Endothelial cell (in vitro differentiated cells): ENCODE results near the gene DAB2. TPM values are rescaled to one million over a fixed set of nuclear protein-coding genes. Genes with fewer than 3 reads are reported as not detected.
"Not testable (repeated sequence)": the region's sequence is repeated elsewhere in the genome, so short reads cannot be mapped to it uniquely, and the experiment has no call there.

ENCODE experiments used
- DNase-seq: peaks from one replicate; pipeline ENCODE4 v3.0.0; 2021; ENCODE audit warnings: low spot score
- H3K27ac Mint-ChIP-seq: one replicate; pipeline ENCODE4 v1.8.0; 2021; ENCODE audit warnings: mixed read lengths, inconsistent platforms; ENCODE audit not compliant: unreplicated experiment
- H3K27me3 Mint-ChIP-seq: one replicate; pipeline ENCODE4 v1.8.0; 2021; ENCODE audit warnings: mild to moderate bottlenecking, moderate library complexity, mixed read lengths, inconsistent platforms; ENCODE audit not compliant: unreplicated experiment
- H3K36me3 Mint-ChIP-seq: one replicate; pipeline ENCODE4 v1.8.0; 2021; ENCODE audit warnings: mild to moderate bottlenecking, low read depth, mixed read lengths, inconsistent platforms; ENCODE audit not compliant: unreplicated experiment
- H3K4me1 Mint-ChIP-seq: one replicate; pipeline ENCODE4 v1.8.0; 2021; ENCODE audit warnings: mild to moderate bottlenecking, mixed read lengths, inconsistent platforms; ENCODE audit not compliant: unreplicated experiment
- H3K4me3 Mint-ChIP-seq: one replicate; pipeline ENCODE4 v1.8.0; 2021; ENCODE audit warnings: mild to moderate bottlenecking, mixed read lengths, inconsistent platforms; ENCODE audit not compliant: unreplicated experiment
- H3K9me3 Mint-ChIP-seq: one replicate; pipeline ENCODE4 v1.8.0; 2021; ENCODE audit warnings: mixed read lengths, inconsistent platforms; ENCODE audit not compliant: unreplicated experiment
- CTCF ChIP-seq: fragments of 200-600 bp; sonication (generic); IDR thresholded peaks from one replicate; pipeline ENCODE4 v1.5.0; 2021; ENCODE audit warnings: antibody characterized with exemption; ENCODE audit not compliant: unreplicated experiment
- total RNA-seq: library from RNA; stranded (reverse); fragmentation: NEBNext Ultra II Directional; extraction: Animal tissue kit (Norgen Biotek cat#: 25700); gene quantifications from one replicate; pipeline ENCODE4 v1.2.1, GENCODE V29; 2021; ENCODE audit not compliant: unreplicated experiment

DAB2 gene
- total RNA-seq, 1 donor from 2014 or later, result 70.7 TPM

- no peak for DNase-seq
- TF ChIP-seq CTCF, result no peak
- Mint-ChIP-seq H3K36me3 (no peaks in the 10 kb centered on the region), H3K27me3 (peaks cover 3% of the 10 kb centered on the region), H3K9me3 (no peaks in the 10 kb centered on the region), H3K4me3 (no peak overlapping the region), H3K4me1 (no peaks in the 10 kb centered on the region), H3K27ac (no peak overlapping the region)
Measured at GRCh38 chr5:39412721-39413394, 11.9 kb downstream of the DAB2 start.

GRCh38 chr5:39411985-39412384 is 12.8 kb downstream of the DAB2 start:
- no peak for TF ChIP-seq CTCF
- DNase-seq, result no peak
- Mint-ChIP-seq H3K36me3 (no peaks in the 10 kb centered on the region), H3K27ac (no peak overlapping the region), H3K27me3 (peaks cover 2% of the 10 kb centered on the region), H3K4me3 (no peak overlapping the region), H3K4me1 (no peaks in the 10 kb centered on the region), H3K9me3 (no peaks in the 10 kb centered on the region)

- Mint-ChIP-seq H3K4me3 (no peak overlapping the region), H3K27me3 (peaks cover 2% of the 10 kb centered on the region), H3K36me3 (no peaks in the 10 kb centered on the region), H3K27ac (no peak overlapping the region), H3K9me3 (no peaks in the 10 kb centered on the region), H3K4me1 (no peaks in the 10 kb centered on the region)
- DNase-seq, result no peak
- no peak for TF ChIP-seq CTCF
Measured at GRCh38 chr5:39411061-39411460, 13.7 kb downstream of the DAB2 start.

- H3K27ac Mint-ChIP-seq, result no peak overlapping the region
- no peaks in the 10 kb centered on the region for H3K4me1 Mint-ChIP-seq
- no peaks in the 10 kb centered on the region for H3K27me3 Mint-ChIP-seq
- no peak for TF ChIP-seq CTCF
- H3K4me3 Mint-ChIP-seq, result no peak overlapping the region
- DNase-seq, result no peak
- no peaks in the 10 kb centered on the region for H3K36me3 Mint-ChIP-seq
- H3K9me3 Mint-ChIP-seq, result no peaks in the 10 kb centered on the region
Measured at GRCh38 chr5:39409033-39409432, 15.7 kb downstream of the DAB2 start.

- H3K9me3 Mint-ChIP-seq, result no peaks in the 10 kb centered on the region
- no peaks in the 10 kb centered on the region for H3K4me1 Mint-ChIP-seq
- TF ChIP-seq CTCF, result no peak
- H3K4me3 Mint-ChIP-seq, result no peak overlapping the region
- H3K27ac Mint-ChIP-seq, result peak overlapping the region; percentile 37
- no peaks in the 10 kb centered on the region for H3K36me3 Mint-ChIP-seq
- DNase-seq, result no peak
- H3K27me3 Mint-ChIP-seq, result no peaks in the 10 kb centered on the region
Measured at GRCh38 chr5:39405083-39405843, 19.5 kb downstream of the DAB2 start.

GRCh38 chr5:39403761-39404160 is 21.0 kb downstream of the DAB2 start:
- DNase-seq, H3K4me1 Mint-ChIP-seq, H3K4me3 Mint-ChIP-seq, H3K27ac Mint-ChIP-seq, H3K9me3 Mint-ChIP-seq, H3K27me3 Mint-ChIP-seq, H3K36me3 Mint-ChIP-seq: not testable (repeated sequence)

GRCh38 chr5:39402140-39402539 is 22.6 kb downstream of the DAB2 start:
- H3K27ac Mint-ChIP-seq, DNase-seq, H3K4me1 Mint-ChIP-seq, H3K36me3 Mint-ChIP-seq, H3K27me3 Mint-ChIP-seq, H3K4me3 Mint-ChIP-seq, H3K9me3 Mint-ChIP-seq: not testable (repeated sequence)
